Non-pigmented ciliary epithelial cell (primary cell): ENCODE results near the gene TMPRSS13.
A peak's percentile ranks its signal among the peaks of the same experiment; 100 is the strongest.

ENCODE experiments used
- DNase-seq: peaks from one replicate; pipeline ENCODE4 v3.0.0-alpha.2; 2010; ENCODE audit warnings: low read depth

TMPRSS13 gene

GRCh38 chr11:117912497-117912896 is 16.7 kb downstream of the TMPRSS13 start:
- no peak for DNase-seq

- no peak for DNase-seq
These were observed 17.5 kb downstream of the TMPRSS13 start for GRCh38 chr11:117911694-117912093.

- no peak for DNase-seq
These were observed 18.1 kb downstream of the TMPRSS13 start for GRCh38 chr11:117910941-117911655.

GRCh38 chr11:117910525-117910924 is 18.7 kb downstream of the TMPRSS13 start:
- DNase-seq, result no peak

- no peak for DNase-seq
These were observed 19.4 kb downstream of the TMPRSS13 start for GRCh38 chr11:117909611-117910382.

GRCh38 chr11:117908959-117909610 is 20.1 kb downstream of the TMPRSS13 start:
- no peak for DNase-seq

GRCh38 chr11:117908109-117908895 is 20.9 kb downstream of the TMPRSS13 start:
- DNase-seq, result no peak

GRCh38 chr11:117907276-117908108 is 21.7 kb downstream of the TMPRSS13 start:
- peak; percentile 86 for DNase-seq

- DNase-seq, result no peak
These were observed 22.5 kb downstream of the TMPRSS13 start for GRCh38 chr11:117906710-117907109.

- no peak for DNase-seq
These were observed 23.1 kb downstream of the TMPRSS13 start for GRCh38 chr11:117906126-117906525.

- DNase-seq, result no peak
These were observed 23.7 kb downstream of the TMPRSS13 start for GRCh38 chr11:117905524-117905923.

- DNase-seq, result no peak
These were observed 25.5 kb downstream of the TMPRSS13 start for GRCh38 chr11:117903505-117904382.

- no peak for DNase-seq
These were observed 27.0 kb downstream of the TMPRSS13 start for GRCh38 chr11:117902001-117902845.

- DNase-seq, result no peak
These were observed 27.6 kb downstream of the TMPRSS13 start for GRCh38 chr11:117901601-117902000.

- DNase-seq, result no peak
These were observed 28.3 kb downstream of the TMPRSS13 start for GRCh38 chr11:117900720-117901440.

GRCh38 chr11:117900121-117900648 is 29.0 kb downstream of the TMPRSS13 start:
- no peak for DNase-seq

GRCh38 chr11:117898059-117898458 is 31.1 kb downstream of the TMPRSS13 start:
- DNase-seq, result no peak

GRCh38 chr11:117892651-117893050 is 36.6 kb downstream of the TMPRSS13 start:
- DNase-seq, result no peak
